G401.6 (cell line): Measurements from ENCODE around the gene DCBLD2.
A peak's percentile ranks its signal among the peaks of the same experiment; 100 is the strongest.

Experiments
- FAIRE-seq: peaks from 2 replicates; lab custom pipeline; 2012; peaks lifted over from hg19 to GRCh38; lab: Jason Lieb, UNC

Gene DCBLD2

DNA sequence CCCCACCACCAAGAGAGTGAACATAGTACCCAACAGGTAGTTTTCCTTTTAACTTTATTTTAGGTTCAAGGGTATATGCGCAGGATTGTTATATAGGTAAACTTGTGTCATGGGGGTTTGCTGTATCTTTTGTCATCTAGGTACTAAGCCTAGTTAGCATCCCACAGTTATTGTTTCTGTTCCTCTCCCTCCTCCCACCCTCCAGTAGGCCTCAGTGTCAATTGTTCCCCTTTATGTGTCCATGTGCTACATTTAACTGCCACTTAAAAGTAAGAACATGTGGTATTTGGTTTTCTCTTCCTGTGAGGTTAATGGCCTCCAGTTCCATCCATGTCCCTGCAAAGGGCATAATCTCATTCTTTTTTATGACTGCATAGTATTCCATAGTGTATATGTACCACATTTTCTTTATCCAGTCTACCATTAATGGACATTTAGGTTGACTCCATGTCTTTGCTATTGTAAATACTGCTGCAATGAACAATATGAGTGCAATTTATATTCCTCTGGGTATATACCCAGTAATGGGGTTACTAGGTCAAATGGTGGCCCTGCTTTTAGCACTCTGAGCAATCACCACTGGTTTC lies 72.2 kb downstream of the DCBLD2 start:
- FAIRE-seq: no peak

DNA sequence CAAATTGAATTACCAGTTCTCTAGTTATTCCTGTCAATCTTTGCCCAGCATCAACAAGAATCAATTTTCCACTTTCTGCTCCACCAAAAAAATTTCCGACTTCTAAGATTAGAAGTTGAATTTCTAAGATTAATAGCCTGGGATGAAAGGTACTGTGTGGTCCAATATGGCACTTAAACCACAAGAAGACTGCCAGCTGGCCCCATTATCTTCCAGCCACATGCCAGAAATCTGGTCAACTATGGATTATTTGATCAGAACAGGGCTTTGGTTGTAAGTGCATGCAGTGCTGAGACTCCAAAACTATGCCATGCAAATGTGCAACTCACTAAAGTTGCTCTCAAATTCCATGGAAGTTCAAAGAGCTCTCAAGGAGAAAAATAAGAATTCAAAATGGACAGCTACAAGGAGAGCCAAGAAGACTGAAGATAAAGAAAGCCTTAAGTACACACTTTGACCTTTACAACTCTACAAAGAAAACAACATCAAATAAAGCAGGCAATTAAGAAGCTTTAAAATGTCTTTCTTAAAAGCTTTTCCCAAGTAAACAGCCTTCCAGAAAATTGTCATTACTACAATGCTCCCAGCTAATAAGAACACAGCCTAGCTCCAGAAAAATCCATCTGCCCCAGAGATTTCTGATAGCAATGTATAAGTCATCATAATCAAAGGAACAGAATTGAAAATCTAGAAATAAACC lies 74.1 kb downstream of the DCBLD2 start:
- no peak for FAIRE-seq

DNA sequence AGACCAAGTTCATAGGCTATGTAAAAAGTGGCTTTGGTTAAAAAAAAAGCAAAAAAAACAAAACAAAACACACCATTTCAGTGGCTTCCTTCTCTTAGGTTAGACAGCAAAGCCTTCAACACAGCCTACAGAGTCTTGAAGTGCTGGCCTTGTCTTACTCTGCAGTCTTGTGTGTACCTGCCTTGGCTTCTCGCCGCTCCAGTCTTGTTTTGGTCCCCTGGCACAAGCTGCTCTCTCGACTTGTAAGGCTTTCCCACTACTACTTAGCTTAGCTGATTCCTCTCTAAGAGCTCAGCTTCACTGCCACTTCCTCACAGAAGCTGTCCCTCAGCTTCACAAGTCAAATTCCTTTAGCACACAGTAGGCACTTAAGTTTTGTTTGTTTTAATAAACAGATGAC lies 75.4 kb downstream of the DCBLD2 start:
- no peak for FAIRE-seq

DNA sequence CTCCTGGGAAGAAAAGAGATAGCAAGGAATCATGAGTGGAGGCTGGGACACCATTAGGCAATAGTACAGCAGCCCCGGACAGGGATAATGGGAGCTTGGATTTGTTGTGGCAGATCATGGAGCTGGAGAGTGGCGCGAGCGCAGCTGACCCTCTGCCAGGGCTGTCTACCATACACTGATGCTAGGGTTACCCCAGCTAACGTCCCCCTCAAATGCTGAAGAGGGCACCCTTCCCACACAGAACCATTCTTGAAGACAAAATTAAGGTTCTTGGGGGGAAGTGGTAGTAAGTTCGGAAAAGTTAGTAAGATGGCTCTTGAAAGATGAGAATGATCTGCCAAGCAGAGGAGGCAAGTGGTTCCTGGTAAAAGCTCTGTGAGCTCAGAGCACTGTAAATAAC lies 77.2 kb downstream of the DCBLD2 start:
- FAIRE-seq: no peak

DNA sequence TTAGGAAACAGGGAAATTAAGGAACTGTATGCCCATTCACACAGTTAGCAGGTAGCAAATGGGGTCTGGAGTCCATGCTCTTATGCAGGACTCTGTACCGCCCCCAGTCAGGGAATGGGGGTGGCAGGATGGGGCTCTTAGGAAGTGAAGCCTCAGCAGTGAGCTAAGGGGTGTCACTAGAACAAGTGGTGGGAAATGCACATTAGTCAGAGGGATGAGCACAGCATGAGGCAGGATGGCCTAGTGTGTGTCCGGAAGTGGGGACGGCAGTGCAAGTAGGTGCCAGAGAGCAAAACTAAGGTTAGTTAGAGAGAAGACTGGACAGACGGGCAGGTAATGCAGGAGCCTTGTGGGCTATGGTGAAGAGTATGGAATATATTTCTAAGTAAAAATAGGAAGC lies 77.7 kb downstream of the DCBLD2 start:
- FAIRE-seq: no peak

DNA sequence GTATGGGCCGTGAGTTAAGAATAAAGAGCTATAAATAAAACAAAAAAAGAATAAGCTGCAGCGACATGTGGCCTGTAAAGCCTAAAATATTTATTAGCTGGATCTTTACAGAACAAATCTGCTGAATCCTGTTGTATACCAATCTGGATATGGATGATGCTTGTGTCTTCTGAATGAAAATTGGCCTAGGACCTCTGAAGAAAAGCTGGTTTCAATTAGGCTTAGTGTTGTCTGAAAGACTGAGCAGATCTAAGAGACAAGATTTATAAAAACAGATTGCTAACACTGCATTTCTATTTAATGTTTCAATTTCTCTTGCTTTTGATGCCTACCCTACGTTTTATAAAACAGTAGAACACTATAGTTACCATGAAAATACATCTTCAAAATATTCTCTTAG lies 80.4 kb downstream of the DCBLD2 start:
- no peak for FAIRE-seq

DNA sequence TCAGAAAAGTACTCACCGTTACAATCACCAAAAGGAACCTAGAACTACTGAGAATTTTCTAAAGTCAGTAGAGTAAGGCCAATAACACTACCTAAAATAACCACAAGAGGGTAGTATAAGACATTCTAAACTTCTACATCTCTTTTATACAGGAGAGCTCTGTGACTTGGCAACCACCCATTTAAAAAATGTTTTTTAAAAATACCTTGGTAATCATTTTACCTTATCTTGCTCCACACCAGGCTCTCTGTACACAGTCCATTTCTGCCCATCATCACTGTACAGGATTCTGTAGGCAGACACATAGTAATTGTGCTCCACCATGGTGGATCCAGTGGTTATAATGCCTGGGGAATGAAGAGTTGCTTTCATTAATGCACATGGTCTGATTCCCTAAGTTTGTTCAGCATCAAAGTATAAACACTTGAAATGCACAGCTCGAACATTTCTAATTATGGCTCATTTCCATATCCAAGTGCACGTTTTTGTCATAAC lies 83.9 kb downstream of the DCBLD2 start:
- peak; percentile 94 for FAIRE-seq

DNA sequence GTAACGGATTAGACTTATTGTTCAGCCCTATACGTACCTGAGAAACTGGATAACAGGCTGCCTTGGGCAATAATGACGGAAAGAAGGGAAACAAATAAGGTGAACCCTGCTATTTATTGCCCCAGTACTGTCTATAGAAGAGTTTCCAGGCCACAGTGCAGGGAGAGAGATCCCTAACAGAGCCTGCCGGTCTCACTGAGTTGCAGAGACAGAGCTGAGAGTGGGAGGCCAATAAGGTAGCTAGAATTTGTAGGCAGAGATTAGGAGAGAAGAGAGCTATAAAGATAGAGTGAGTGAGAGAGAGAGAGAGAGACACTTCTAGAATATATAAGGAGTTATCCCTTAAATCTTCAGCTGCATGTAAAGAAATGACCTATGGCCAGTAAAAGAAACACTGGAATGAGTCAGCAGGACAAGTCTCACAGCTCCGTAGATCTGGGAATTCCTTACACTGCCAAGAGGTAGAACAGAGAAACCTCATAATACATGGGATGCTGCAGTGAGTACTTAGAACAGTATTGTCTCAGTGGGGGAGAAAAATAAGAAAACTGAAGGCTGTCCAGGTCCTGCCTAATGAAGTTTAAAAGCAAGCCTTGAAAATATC lies 86.6 kb downstream of the DCBLD2 start:
- no peak for FAIRE-seq

DNA sequence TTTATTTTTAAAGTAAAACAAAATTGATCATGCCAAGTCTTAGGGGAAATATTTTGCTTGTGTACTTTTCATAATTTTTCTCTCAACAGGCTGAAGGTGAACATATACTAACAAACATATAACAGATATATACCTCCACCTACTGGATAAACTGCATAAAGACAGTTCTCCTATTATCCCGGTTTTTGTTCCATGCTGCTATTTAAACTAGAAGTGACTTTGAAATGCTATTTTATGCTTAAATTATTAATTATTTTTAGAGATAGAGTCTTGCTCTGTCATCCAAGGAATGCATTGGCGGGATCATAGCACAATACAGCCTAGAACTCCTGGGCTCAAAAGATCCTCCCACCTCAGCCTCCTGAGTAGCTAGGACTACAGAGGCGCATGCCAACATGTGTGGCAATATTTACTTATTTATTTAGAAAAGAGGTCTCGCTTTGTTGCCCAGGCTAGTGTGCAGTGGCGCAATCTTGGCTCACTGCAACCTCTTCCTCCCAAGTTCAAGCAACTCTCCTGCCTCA lies 88.6 kb downstream of the DCBLD2 start:
- FAIRE-seq: peak; percentile 95

DNA sequence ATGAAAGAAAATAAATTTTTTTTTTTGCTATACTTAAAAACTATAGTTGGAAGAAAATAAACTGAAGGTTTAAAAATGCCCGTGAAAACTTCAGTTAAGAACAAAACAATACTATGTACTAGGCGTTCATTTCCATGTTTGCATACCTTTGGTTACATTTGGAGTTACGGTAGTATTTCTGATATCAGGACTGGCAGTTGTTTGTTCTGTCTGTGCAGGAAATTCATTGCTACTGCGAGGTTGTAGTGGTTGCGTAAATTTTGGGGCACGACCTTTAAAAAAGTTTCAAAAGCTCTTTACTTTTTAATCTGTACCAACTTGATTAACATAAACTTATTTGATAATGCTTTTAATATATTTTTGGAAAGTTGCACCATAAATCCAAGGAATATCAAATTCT lies 90.4 kb downstream of the DCBLD2 start:
- FAIRE-seq: no peak

DNA sequence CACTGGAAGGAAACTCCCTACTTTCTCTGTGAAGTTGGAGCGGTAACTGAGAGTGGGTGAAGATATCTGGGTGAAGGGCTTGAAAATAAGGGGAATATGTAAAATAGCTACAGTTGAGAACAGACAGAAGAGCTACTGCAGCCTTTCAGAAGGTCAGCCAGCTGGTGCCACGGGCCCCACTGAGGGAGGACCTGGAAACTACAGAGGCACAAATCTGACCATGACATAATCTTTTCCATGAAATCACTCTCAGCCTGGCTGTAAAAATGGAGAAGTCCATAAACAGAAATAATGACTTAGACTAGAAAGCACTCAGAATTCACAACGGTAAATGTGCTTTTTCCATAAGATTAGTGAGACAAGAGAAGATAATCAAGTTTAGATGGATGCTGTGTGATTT lies 91.9 kb downstream of the DCBLD2 start:
- FAIRE-seq: no peak

DNA sequence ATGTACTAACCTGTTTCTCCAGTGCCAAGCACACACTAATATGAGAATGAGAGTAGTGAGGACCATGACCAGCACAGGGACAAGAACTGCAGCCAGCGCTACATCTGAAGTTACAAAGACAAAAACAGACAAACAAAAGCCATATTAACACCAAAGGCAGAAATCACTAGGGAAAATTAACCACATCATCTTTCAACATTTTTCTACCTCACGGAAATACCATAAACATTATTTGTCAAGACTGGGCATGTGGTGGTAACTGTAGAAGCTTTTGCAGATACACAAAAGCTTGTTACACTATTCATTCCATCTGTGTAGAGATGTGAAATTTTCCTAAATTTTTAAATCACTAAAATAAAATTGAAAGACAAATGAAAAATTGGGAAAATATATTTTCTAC lies 93.4 kb downstream of the DCBLD2 start:
- no peak for FAIRE-seq

DNA sequence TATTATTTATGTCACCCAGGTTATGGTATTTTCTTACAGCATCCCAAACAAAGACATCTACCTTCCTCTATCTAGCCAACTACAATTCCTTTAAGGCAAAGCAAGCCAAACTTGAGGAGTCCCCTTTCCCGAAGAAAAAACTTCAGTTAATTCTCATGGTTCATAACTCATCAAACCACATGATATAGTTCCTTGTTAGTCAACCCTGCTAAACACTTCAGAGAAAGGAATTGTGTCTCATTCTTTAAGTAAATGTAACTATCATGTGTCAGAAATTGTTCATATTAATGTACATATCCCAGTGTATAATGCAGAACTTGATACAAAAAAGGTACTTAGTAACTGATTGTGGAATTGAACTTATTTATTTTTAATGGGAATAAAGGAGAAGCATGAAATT lies 93.9 kb downstream of the DCBLD2 start:
- no peak for FAIRE-seq

DNA sequence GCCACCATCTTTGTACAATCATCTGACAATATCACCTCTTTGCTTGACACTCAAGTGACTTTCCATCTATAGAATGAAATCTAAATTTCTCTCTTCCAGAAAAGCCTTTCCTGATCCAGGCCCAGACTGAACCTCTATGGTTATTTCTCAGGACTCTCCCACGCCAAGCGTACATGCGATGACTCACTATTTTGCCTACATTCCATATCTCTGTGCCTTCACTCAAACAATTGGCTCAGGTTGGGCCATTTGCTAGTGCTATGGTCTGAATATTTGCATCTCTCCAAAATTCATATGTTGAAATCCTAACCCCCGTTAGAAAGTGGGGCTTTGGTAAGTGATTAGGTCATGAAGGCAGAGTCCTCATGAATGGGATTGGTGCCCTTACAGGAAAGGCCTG lies 94.5 kb downstream of the DCBLD2 start:
- FAIRE-seq: no peak

DNA sequence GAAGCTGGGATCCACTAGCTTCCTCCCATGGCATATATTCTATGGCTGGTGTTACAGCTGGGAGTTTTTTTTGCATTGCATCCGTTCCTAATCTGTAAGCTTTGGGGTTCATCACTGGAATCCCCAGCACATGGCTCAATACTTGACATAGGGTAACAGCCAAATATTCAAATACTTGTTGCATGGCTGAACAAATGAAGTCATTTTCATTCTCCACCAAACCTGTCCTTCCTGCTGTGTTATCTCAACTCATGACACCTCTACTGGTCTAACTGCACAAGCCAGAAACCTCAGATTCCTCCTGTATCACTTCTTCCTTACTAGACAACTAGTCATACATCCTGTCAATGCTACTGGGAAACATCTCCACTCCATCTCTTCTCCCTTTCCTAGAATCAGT lies 95.0 kb downstream of the DCBLD2 start:
- FAIRE-seq: no peak

DNA sequence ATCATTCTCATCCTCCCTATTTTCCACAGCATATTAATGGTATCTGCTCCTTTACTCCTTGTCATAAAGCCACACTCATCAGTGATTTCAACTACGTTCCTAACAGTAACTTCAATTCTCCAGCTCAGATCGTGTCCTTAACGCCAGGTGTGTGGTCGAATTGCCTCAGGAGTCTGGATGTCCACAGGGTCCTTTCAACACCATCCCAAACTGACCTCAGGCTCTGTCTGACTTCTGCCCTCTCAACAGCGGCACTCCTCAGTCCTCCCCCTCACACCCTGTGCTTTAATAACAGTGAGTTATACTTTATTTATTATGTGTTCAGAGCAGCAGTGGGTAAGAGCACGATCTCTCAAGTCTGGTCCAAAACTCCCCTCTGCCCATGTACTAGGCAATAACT lies 95.9 kb downstream of the DCBLD2 start:
- FAIRE-seq: no peak

DNA sequence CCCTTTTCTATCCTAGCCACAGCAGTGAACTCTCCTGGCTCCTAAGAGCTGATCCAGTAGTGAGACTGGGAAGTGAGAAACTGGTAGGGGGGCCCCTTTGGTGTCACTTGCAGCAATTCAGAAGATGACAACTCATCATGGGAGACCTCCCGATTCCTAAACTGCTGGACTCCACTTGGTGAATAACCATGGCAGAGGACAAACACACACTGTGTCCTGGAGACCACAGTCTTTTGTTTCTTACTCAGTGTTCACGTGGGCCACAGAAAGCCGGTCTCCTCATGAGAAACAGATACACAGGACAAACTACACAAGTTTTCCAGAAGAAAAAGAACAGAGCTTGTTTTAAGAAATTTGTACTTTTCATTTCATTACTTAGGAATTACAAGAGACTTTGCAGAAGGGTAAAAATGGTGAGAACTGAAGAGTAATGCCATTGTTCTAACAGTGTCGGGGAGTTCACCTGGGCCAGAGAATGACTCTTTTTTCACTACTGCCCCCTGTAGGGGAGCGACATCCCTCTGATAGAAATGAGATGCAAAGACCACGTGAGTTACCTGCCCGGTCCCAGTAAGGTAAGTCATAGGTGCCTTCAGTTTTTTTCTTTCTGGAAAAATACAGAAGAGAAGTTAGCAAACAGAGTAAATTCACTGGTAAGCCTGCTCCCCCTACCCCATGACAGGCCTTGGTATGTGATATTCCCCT lies 100.3 kb downstream of the DCBLD2 start:
- FAIRE-seq: no peak

DNA sequence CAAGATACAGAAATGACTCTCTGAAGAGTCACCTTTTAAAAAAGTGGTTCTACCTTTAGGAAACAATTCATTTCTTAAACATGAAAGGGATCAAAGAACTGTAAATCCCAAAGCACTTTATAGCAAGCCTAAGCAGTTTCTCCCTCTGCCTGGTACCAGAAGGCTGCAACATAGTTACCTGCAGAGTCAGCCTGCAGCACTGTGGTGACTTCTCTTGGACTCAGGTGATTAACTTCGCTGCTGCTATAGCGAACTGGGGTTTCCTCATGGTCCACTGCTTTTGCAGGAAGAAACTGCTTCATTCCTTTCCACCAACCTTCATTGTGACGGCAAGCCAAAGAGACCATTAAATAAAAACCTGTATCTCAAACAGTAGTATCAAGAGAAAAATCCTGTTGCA lies 101.1 kb downstream of the DCBLD2 start:
- FAIRE-seq: no peak

DNA sequence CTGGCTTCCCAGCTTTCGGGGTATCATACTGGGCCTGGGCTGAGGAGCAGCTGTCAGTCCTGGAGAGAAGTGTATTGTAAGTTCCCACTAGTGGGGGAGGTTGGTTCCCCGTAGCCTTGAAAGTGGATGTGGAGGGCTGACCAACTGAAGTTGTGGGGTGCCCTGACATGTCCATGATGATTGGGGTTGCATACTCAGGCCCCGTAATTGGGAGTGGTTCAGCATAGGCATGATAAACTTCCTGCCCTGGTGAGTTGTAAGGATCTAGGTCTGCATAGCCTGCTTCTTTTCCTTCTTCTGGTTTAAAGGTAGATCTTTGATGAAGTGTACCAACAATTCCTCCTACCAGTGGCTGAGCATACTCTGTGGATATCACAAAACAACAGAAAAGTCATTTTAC lies 102.0 kb downstream of the DCBLD2 start:
- no peak for FAIRE-seq

DNA sequence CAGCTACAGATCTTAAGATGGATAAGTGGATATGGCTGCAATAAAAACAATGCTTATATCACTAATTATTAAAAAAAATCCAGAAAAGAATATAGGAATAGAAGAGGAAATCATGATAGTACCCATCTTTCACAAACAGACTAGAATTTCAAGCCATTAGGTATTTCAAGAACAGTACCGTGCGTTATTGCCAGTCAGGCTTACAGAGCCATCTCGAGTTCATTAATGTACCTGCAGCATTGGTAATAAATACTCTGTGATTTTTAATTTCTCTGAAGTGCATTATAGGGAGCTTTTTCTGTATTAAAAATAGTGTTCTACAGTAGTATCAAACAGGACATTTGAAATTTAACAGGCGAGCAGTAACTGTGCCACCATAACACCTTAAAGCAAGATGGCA lies 102.7 kb downstream of the DCBLD2 start:
- FAIRE-seq: no peak

DNA sequence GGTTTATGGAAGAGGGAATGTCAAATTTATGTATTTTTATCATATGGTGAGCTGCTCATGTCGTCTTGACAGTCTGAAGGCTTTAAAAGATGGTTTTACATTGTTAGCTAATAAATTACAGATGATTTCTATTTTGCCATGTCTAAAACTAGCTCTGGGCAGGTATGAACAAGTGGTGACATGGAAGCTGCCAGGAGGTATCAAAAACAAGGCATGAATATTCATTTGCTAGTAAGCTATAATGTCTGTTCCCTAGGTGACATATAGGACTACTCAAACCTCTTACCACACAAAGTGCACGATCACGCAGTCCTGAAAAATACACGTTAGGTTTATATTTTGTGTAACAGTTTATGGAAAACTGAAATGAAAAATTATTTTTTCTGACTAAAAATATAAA lies 103.6 kb downstream of the DCBLD2 start:
- no peak for FAIRE-seq

DNA sequence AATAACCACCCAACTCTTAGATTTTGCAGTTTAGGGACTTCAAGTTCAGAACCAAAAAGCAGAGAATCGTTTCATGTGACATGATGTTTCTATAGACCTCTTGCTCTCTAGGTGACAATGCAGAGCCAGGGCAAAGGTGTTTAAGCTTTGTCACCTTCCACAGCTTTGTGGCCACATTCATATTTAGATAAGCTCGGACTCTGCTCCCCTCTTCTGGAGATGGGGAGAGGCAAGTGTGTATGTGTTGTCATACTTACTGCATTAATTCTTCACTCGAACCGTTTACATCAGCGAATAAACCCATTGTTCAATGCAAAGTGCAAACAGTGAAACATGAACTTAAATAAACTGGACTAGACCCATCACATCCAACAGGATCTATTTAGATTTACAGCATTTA lies 105.2 kb downstream of the DCBLD2 start:
- no peak for FAIRE-seq

DNA sequence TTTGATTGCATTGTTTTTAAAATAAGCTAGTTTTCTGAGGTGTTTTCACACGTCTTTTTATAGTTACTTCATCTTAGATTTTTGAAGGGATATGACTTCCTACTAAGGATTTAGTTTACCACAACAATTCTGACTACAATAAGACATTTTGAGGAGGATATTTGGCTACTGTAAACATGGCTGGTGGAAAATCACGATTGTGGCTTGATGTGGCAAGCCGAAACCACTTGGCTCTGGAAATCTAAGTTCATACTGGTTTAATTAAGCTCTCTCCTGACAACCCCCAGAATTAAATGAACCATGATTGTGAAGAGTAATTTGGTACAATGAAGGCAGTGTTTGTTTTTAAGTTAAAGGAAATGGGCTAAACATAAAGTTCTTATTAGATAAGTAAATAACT lies 107.5 kb downstream of the DCBLD2 start:
- FAIRE-seq: no peak
